AG20443 (cell line): ENCODE results near the gene CMYA5.

ENCODE experiments used
- DNase-seq: peaks from one replicate; pipeline ENCODE4 v3.0.0; 2012; ENCODE audit warnings: low spot score, mixed read lengths

Gene CMYA5

GRCh38 chr5:79834754-79835714, 145.4 kb downstream of the CMYA5 start:
- no peak for DNase-seq

- no peak for DNase-seq
These were observed 148.3 kb downstream of the CMYA5 start for GRCh38 chr5:79837761-79838551.

- no peak for DNase-seq
These were observed 150.7 kb downstream of the CMYA5 start for GRCh38 chr5:79840084-79840990.

GRCh38 chr5:79841172-79841571, 151.5 kb downstream of the CMYA5 start:
- DNase-seq, result no peak

- no peak for DNase-seq
These were observed 152.6 kb downstream of the CMYA5 start for GRCh38 chr5:79842006-79842881.

GRCh38 chr5:79842991-79843390, 153.4 kb downstream of the CMYA5 start:
- no peak for DNase-seq

GRCh38 chr5:79843450-79844388, 154.1 kb downstream of the CMYA5 start:
- no peak for DNase-seq

GRCh38 chr5:79844571-79844970, 154.9 kb downstream of the CMYA5 start:
- no peak for DNase-seq

- peak; percentile 80 for DNase-seq
These were observed 156.0 kb downstream of the CMYA5 start for GRCh38 chr5:79845448-79846197.

- no peak for DNase-seq
These were observed 156.5 kb downstream of the CMYA5 start for GRCh38 chr5:79846198-79846521.

GRCh38 chr5:79847561-79847960, 157.9 kb downstream of the CMYA5 start:
- DNase-seq, result no peak

- no peak for DNase-seq
These were observed 159.4 kb downstream of the CMYA5 start for GRCh38 chr5:79849061-79849460.
